HG03025 (cell line): ENCODE data around the gene MERTK.
"Not testable (repeated sequence)": the region's sequence is repeated elsewhere in the genome, so short reads cannot be mapped to it uniquely, and the experiment has no call there.

ENCODE experiments used
- ATAC-seq: cut with Tn5 transposase; IDR thresholded peaks from one replicate; pipeline ENCODE4 v1.9.1; 2021; ENCODE audit warnings: mild to moderate bottlenecking, moderate library complexity; ENCODE audit not compliant: unreplicated experiment, low FRiP score

The MERTK gene

DNA sequence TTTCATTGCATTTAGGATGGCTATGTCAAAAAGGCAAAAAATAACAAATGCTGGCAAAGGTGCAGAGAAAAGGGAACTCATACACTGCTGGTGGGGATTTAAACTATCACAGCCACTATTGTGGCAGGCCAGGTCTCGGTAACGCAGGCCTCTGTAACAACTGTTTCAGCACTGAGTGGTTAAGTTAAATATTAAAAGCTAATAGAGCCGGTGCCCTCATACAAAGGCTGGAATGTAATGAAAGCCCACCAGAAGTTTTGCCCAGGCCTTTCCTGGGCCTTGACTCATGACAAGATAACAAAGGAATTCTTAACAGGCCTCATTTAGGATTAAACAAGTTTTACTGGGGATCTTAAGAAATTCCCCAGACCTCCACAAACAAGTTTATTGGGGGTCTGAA, 10.7 kb downstream of the MERTK start:
- ATAC-seq: no peak

- not testable (repeated sequence) for ATAC-seq
Measured at GRCh38 chr2:111909997-111910396, 11.6 kb downstream of the MERTK start.

DNA sequence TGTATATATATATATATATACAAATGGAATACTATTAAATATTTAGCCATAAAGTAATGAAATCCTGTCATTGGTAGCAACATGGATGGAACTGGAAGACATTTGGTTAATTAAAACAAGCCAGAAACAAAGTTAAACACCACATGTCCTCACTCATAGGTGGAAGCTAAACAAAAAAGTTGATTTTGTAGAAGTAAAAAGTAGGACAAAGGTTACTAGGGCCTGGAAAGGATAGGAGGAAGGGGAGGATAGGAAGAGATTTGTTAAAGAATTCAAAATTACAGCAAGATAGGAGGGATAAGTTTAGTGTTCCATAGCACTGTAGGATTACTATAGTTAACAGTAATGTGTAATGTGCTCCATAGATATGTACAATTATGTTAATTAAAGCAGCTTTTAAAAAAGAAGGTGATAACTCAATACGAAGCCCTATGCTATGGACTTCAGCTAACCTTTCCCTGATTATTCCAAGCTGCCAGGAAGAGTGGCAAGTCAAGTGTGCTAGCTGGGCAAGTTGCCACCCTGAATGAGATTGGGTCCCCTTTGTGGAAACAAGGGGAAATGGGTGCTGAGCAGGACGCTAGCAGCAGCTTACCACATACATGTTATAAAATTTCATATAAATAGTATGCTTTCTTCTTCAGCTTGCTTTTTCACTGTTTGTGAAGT, 12.3 kb downstream of the MERTK start:
- no peak for ATAC-seq

DNA sequence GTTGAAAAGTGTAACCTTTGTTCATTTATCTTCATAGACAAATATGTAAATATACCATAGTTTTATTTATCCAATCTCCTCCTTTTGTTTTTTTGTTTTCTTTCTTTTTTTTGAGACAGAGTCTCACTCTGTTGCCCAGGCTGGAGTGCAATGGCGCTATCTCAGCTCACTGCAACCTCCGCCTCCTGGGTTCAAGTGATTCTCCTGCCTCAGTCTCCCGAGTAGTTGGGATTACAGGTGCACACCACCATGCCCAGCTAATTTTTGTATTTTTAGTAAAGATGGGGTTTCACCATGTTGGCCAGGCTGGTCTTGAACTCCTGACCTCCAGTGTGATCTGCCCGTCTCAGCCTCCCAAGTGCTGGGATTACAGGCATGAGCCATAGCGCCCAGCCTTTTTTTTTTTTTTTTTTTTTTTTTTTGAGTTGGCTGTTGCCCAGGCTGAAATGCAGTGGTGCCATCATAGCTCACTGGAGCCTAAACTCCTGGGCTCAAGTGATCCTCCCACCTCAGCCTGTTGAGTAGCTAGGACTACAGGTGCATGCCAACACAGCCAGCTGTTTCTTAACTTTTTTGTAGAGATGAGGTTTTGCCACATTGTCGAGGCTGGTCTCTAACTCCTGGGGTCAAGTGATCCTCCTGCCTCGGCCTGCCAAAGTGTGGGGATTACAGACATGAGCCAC, 13.0 kb downstream of the MERTK start:
- ATAC-seq: not testable (repeated sequence)

DNA sequence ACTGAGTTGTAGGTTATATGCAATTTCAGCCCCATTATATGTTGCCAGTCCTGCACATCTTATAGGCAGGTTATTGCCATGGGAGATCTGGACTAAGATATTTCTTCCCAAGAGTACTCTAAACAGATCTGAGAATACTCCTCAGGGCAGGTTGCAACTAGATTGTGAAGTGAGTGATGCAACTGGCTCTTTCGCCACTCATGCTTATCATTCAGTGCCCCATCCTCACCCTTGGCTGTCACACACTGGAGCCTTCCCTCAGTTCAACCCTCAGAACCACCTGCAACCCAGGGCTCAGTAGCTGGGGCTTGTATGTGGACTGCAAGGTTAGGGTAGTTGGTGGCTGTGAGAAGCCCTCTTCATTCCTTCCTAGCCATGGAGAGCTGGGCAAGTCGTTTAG, 14.1 kb downstream of the MERTK start:
- ATAC-seq: no peak

DNA sequence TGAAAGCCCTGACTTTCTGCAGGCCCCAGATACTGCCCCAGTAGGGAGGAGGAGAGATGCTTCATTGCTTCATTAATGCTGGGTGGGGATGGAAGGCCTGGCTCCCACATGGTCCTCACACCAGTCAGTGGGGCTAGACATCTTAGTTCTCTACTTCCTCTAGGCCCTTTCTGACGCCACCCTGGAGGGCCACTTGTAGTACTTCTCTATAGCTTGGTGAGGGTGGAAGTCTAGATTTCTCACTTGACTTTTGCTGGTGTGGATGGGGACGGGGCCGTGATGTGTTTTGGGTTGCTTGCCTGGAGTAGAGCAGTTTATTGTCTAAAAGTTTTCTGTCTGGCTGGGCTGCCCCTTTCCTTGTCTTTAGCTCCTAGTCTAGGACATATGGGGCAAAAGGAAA, 18.7 kb downstream of the MERTK start:
- ATAC-seq: no peak

DNA sequence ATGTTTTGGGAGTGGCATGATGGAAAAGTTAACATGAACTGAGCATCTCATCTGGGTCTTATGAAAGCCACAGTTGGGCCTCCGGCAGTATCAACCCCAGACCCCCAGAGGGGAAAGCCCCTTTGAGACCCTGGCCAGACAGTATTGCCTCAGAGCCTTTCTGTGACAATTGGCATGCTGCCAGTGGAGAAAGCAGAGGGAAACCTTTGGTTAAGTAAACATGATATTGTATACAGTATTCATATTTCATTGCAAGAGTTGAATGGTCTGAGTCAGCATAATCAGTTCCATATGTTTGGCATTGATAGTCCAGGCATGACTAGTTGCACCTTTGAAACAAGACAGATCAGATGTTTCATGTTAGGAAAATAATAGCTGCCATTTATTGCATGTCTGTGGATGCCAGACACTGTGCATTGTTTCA, 20.0 kb downstream of the MERTK start:
- ATAC-seq: no peak

GRCh38 chr2:111919365-111919764, 21.0 kb downstream of the MERTK start:
- no peak for ATAC-seq

- no peak for ATAC-seq
Measured at GRCh38 chr2:111919794-111920608, 21.6 kb downstream of the MERTK start.

GRCh38 chr2:111923276-111923804, 24.9 kb downstream of the MERTK start:
- no peak for ATAC-seq

GRCh38 chr2:111924617-111925107, 26.3 kb downstream of the MERTK start:
- no peak for ATAC-seq

DNA sequence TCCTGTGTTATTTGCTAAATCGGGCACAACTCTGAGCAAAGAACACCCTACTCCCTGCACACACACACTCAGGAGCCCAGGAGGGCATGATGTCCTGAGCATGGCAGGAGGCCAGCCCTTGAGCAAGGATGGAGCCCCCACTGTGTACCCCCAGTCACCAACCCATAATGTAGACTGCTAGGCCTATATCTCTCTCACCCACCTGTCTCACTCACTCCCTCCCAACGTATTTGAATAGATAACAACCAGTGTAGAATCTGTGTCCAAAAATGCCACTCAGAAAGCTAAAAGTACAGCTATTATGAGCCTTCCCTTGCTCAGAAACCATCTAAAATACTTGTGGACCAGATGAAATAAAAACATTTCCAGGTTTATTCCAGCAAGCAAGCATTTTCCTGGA, 29.3 kb downstream of the MERTK start:
- ATAC-seq: no peak

- no peak for ATAC-seq
Measured at GRCh38 chr2:111930409-111930808, 32.0 kb downstream of the MERTK start.

GRCh38 chr2:111930875-111931274, 32.5 kb downstream of the MERTK start:
- no peak for ATAC-seq

- no peak for ATAC-seq
Measured at GRCh38 chr2:111932841-111933291, 34.5 kb downstream of the MERTK start.

DNA sequence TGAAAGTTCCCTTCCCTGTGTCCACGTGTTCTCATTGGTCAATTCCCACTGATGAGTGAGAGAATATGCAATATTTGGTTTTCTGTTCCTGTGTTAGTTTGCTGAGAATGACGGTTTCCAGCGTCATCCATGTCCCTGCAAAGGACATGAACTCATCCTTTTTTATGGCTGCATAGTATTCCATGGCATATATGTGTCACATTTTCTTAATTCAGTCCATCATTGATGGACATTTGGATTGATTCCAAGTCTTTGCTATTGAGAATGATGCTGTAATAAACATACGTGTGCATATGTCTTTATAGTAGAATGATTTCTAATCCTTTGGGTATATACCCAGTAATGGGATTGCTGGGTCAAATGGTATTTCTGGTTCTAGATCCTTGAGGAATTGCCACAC, 35.5 kb downstream of the MERTK start:
- not testable (repeated sequence) for ATAC-seq

DNA sequence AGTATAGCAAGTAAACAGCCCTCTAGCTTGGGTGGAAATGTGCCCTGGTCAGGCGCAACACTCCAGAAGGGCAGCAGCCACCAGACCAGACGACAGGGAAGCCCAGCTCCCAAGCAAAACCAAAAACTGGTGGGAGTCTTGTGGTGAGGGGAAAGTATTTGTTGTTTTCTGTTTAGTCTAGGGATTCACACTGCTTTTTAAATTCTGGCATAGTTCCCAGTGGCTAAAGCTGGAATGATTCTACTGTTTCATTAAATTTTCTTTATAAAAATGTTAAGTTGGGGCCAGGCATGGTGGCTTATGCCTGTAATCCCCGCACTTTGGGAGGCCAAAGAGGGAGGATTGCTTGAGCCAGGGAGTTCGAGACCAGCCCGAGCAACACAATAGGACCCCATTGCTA, 38.5 kb downstream of the MERTK start:
- no peak for ATAC-seq

GRCh38 chr2:111938392-111938791, 40.0 kb downstream of the MERTK start:
- ATAC-seq: no peak

GRCh38 chr2:111940333-111941196, 42.2 kb downstream of the MERTK start:
- no peak for ATAC-seq

- ATAC-seq: no peak
Measured at GRCh38 chr2:111941531-111941930, 43.1 kb downstream of the MERTK start.
